ENCODE measurements around the gene OPRD1. TPM values are rescaled to one million over a fixed set of nuclear protein-coding genes. Genes with fewer than 3 reads are reported as not detected.

Gene OPRD1
- total and polyA plus RNA-seq, 2 of the 4 experiments (the other 2 are of a cell fraction), result under 0.01 TPM; not detected in 1

DNA sequence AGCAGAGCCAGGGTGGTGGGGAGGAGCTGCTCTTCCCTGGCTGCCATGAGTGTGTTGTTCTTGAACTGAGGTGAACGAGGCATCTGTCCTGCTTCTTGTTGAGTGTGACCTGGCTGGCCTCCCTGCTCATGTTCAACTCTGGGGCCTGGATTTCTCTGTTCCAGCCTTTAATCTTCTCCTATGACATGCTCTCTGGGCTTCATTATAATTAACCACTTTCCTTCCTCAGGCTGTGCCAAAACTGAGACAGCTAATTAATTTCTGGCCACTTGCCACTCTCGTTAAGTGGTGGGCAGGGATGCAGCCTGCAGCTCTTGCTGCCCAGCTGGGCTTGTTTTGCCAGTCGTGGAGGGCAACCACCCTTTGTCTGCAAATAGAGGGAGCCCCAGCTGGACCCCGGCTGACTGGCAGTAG, 23.3 kb downstream of the OPRD1 start:
- H4K5ac ChIP-seq (ENCODE audit: low read depth, low read length), result no peak overlapping the region
- H2AFZ ChIP-seq (replicated peaks; ENCODE audit: low read length, poor library complexity), result no peak overlapping the region
- ChIA-PET CTCF (no interaction called here), POLR2A (ENCODE audit: unreplicated experiment) (interaction anchor here (0.5 kb wide), 1 partner anchor 11 kb away, joined by 4 read pairs; no protein-coding TSS in a partner anchor)
- no peak overlapping the region for H3K9ac ChIP-seq (ENCODE audit: low read depth, low read length)
- intact Hi-C loops (cut with micrococcal nuclease), result no loop called here
- peaks cover 26% of the 10 kb centered on the region for H3K27me3 ChIP-seq (ENCODE audit: control insufficient read depth, insufficient read depth, low read length)
- H3K36me3 ChIP-seq (ENCODE audit: control insufficient read depth, insufficient read depth, low read length), result no peaks in the 10 kb centered on the region
- H2AK9ac ChIP-seq (replicated peaks; ENCODE audit: low read depth, low read length, poor library complexity), result no peak overlapping the region
- H2BK5ac ChIP-seq (ENCODE audit: low read depth, low read length, poor library complexity, severe bottlenecking), result no peak overlapping the region
- H3K27ac ChIP-seq (ENCODE audit: insufficient read depth, low read length), result no peak overlapping the region
- H4K91ac ChIP-seq (ENCODE audit: insufficient read depth, low read depth, low read length), result no peak overlapping the region
- no peak overlapping the region for H2BK15ac ChIP-seq (ENCODE audit: low read depth, low read length)
- H3K23ac ChIP-seq (ENCODE audit: low read depth, low read length), result no peak overlapping the region
- no peaks in the 10 kb centered on the region for H4K20me1 ChIP-seq (ENCODE audit: insufficient read depth, low read length)
- H3K4ac ChIP-seq (ENCODE audit: low read depth, low read length), result no peak overlapping the region
- H3K79me1 ChIP-seq (ENCODE audit: low read depth in 1 of 2, low read length in 2 of 2), result no peaks in the 10 kb centered on the region
- no peak overlapping the region for H2AK5ac ChIP-seq (ENCODE audit: low read depth, low read length)
- TF ChIP-seq MAZ (IDR thresholded peaks at IDR 0.05; ENCODE audit: borderline replicate concordance, low read depth, low read length) (no peak), POLR2A (IDR thresholded peaks at IDR 0.05; ENCODE audit: low read depth, low read length) (no peak), MAFK (IDR thresholded peaks at IDR 0.05; ENCODE audit: low read depth, low read length) (no peak), CHD1 (IDR thresholded peaks at IDR 0.05; ENCODE audit: low read depth, low read length) (no peak), RCOR1 (IDR thresholded peaks at IDR 0.05; ENCODE audit: insufficient replicate concordance, low read length) (no peak), FOS (IDR thresholded peaks at IDR 0.05; ENCODE audit: low read depth, low read length) (no peak), RFX5 (IDR thresholded peaks at IDR 0.05; ENCODE audit: low read depth, low read length) (no peak), NFE2L2 (IDR thresholded peaks at IDR 0.05; ENCODE audit: low read depth, low read length) (no peak), CEBPB (IDR thresholded peaks at IDR 0.05; ENCODE audit: low read depth, low read length) (no peak), SMC3 (IDR thresholded peaks at IDR 0.05; ENCODE audit: low read depth, low read length) (no peak), RAD21 (IDR thresholded peaks at IDR 0.05; ENCODE audit: low read length) (no peak), MXI1 (IDR thresholded peaks at IDR 0.05; ENCODE audit: borderline replicate concordance, low read depth, low read length) (no peak), BHLHE40 (IDR thresholded peaks at IDR 0.05; ENCODE audit: low read depth, low read length) (no peak)
- TF ChIP-seq, protein P1, sequence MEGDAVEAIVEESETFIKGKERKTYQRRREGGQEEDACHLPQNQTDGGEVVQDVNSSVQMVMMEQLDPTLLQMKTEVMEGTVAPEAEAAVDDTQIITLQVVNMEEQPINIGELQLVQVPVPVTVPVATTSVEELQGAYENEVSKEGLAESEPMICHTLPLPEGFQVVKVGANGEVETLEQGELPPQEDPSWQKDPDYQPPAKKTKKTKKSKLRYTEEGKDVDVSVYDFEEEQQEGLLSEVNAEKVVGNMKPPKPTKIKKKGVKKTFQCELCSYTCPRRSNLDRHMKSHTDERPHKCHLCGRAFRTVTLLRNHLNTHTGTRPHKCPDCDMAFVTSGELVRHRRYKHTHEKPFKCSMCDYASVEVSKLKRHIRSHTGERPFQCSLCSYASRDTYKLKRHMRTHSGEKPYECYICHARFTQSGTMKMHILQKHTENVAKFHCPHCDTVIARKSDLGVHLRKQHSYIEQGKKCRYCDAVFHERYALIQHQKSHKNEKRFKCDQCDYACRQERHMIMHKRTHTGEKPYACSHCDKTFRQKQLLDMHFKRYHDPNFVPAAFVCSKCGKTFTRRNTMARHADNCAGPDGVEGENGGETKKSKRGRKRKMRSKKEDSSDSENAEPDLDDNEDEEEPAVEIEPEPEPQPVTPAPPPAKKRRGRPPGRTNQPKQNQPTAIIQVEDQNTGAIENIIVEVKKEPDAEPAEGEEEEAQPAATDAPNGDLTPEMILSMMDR (conservative IDR thresholded peaks at IDR 0.05; ENCODE audit: low read depth, low read length), result no peak
- TF ChIP-seq, protein P2, sequence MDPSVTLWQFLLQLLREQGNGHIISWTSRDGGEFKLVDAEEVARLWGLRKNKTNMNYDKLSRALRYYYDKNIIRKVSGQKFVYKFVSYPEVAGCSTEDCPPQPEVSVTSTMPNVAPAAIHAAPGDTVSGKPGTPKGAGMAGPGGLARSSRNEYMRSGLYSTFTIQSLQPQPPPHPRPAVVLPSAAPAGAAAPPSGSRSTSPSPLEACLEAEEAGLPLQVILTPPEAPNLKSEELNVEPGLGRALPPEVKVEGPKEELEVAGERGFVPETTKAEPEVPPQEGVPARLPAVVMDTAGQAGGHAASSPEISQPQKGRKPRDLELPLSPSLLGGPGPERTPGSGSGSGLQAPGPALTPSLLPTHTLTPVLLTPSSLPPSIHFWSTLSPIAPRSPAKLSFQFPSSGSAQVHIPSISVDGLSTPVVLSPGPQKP (IDR thresholded peaks at IDR 0.05; ENCODE audit: borderline replicate concordance, low read depth, low read length), result no peak
- TF ChIP-seq, protein P3, sequence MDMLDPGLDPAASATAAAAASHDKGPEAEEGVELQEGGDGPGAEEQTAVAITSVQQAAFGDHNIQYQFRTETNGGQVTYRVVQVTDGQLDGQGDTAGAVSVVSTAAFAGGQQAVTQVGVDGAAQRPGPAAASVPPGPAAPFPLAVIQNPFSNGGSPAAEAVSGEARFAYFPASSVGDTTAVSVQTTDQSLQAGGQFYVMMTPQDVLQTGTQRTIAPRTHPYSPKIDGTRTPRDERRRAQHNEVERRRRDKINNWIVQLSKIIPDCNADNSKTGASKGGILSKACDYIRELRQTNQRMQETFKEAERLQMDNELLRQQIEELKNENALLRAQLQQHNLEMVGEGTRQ (IDR thresholded peaks at IDR 0.05; ENCODE audit: low read depth, low read length), result no peak
- WGBS, 2 experiments (ENCODE audit: extremely low coverage in 2 of 2, insufficient read length in 1 of 2), result 33% methylated on average over 2 of the region's 4 CpGs; no CpG with 5 or more reads in 1 of the 2 experiments
- H4K8ac ChIP-seq (ENCODE audit: low read depth in 2 of 2, low read length in 2 of 2), result no peak overlapping the region
- H3K4me3 ChIP-seq (ENCODE audit: insufficient read depth, low read depth, low read length), result no peak overlapping the region
- no peak overlapping the region for H3K56ac ChIP-seq (ENCODE audit: extremely low read depth, insufficient read depth, low read length)
- no peaks in the 10 kb centered on the region for H3K9me1 ChIP-seq (ENCODE audit: insufficient read depth, low read length)
- no peaks in the 10 kb centered on the region for H3K9me3 ChIP-seq (ENCODE audit: control insufficient read depth, insufficient read depth, low read length)
- dilution Hi-C loops (cut with HindIII; ENCODE audit: low sequenced_read_pairs, unreplicated experiment), result no loop called here
- no peak overlapping the region for H3K14ac ChIP-seq (replicated peaks; ENCODE audit: low read depth, low read length)
- ATAC-seq (ENCODE audit: low read depth) (no peak), DNase-seq (no peak)
- BruUV-seq (replicated peaks), result no TSS peak
- no peak overlapping the region for H3K18ac ChIP-seq (ENCODE audit: low read depth, low read length)
- H2BK120ac ChIP-seq (ENCODE audit: low read depth, low read length), result no peak overlapping the region
- in situ Hi-C loops (cut with MboI; ENCODE audit: low sequenced_read_pairs), result no loop called here
- H3K4me2 ChIP-seq (ENCODE audit: low read depth, low read length), result no peak overlapping the region
- H3K4me1 ChIP-seq (ENCODE audit: control insufficient read depth, insufficient read depth, low read length), result no peaks in the 10 kb centered on the region
- H2BK20ac ChIP-seq (ENCODE audit: low read depth, low read length), result no peak overlapping the region
